H1 (cell line): ENCODE results near the gene FUT6. TPM values are rescaled to one million over a fixed set of nuclear protein-coding genes. Genes with fewer than 3 reads are reported as not detected.

Experiments
- CTCF ChIA-PET: fragments of 300-600 bp; sonication (Branson Sonifier 250); formaldehyde crosslinking; loops from one replicate; lab custom pipeline; 2021; ENCODE audit not compliant: partially characterized antibody; lab: Charles Lee
- POLR2A ChIA-PET: fragments of 300-600 bp; sonication (Branson Sonifier 250); formaldehyde crosslinking; loops from one replicate; lab custom pipeline; 2021; ENCODE audit warnings: inconsistent platforms; ENCODE audit not compliant: partially characterized antibody; lab: Charles Lee
- DNase-seq, 2 experiments: peaks; one replicate each; pipeline versions ENCODE4 v3.0.0 to v3.0.0-alpha.2; 2010 to 2022; ENCODE audit warnings: low spot score in 2 of 2, low read depth in 1 of 2, mixed read lengths in 1 of 2
- FAIRE-seq: peaks from 2 replicates; lab custom pipeline; 2011; peaks lifted over from hg19 to GRCh38; lab: Jason Lieb, UNC
- H2AFZ ChIP-seq: 2 replicates; pipeline ENCODE4 v1.8.1; 2012; ENCODE audit warnings: low read length, inconsistent platforms
- H2AK5ac ChIP-seq: 2 replicates; pipeline ENCODE4 v1.6.1; 2013; ENCODE audit warnings: low read depth, low read length
- H2BK120ac ChIP-seq: replicated peaks from 2 replicates; pipeline ENCODE3; 2013; ENCODE audit warnings: low read depth, low read length, inconsistent platforms
- H2BK12ac ChIP-seq: 2 replicates; pipeline ENCODE4 v1.6.1; 2013; ENCODE audit warnings: low read depth, low read length
- H2BK15ac ChIP-seq: 2 replicates; pipeline ENCODE4 v1.6.1; 2013; ENCODE audit warnings: low read length
- H2BK20ac ChIP-seq: 2 replicates; pipeline ENCODE4 v1.6.1; 2013; ENCODE audit warnings: low read length
- H2BK5ac ChIP-seq: 2 replicates; pipeline ENCODE4 v1.6.1; 2013; ENCODE audit warnings: low read depth, low read length
- H3K14ac ChIP-seq: 2 replicates; pipeline ENCODE4 v1.6.1; 2013; ENCODE audit warnings: inconsistent platforms; ENCODE audit not compliant: insufficient read length
- H3K18ac ChIP-seq: 2 replicates; pipeline ENCODE4 v1.6.1; 2013; ENCODE audit warnings: low read length; ENCODE audit errors: extremely low read depth
- H3K23ac ChIP-seq: 2 replicates; pipeline ENCODE4 v1.6.1; 2013; ENCODE audit warnings: inconsistent platforms; ENCODE audit not compliant: insufficient read length
- H3K23me2 ChIP-seq: 2 replicates; pipeline ENCODE4 v1.6.1; 2013; ENCODE audit warnings: low read depth, low read length
- H3K27ac ChIP-seq: 2 replicates; pipeline ENCODE4 v1.6.1; 2011; ENCODE audit warnings: low read depth, low read length, inconsistent platforms
- H3K27me3 ChIP-seq, 4 experiments: replicated peaks in 1 of 4; 1 replicate in 1 of 4; 2 replicates in 3 of 4; pipeline versions ENCODE4 v1.6.1 to v1.8.1; 2011 to 2013; ENCODE audit warnings: low read length in 3 of 4, mild to moderate bottlenecking in 3 of 4, inconsistent platforms in 2 of 4, mixed read lengths in 2 of 4, moderate library complexity in 1 of 4; ENCODE audit not compliant: control insufficient read depth in 3 of 4, insufficient read depth in 3 of 4; ENCODE audit errors: extremely low read depth in 1 of 4
- H3K36me3 ChIP-seq, 4 experiments: 2 replicates each; pipeline versions ENCODE4 v1.6.1 to v1.8.1; 2011 to 2013; ENCODE audit warnings: mild to moderate bottlenecking in 4 of 4, low read length in 3 of 4, moderate library complexity in 2 of 4, control low read depth in 1 of 4, inconsistent platforms in 1 of 4; ENCODE audit not compliant: insufficient read depth in 4 of 4, control insufficient read depth in 2 of 4
- H3K4ac ChIP-seq: replicated peaks from 2 replicates; pipeline ENCODE3; 2013; ENCODE audit warnings: low read length, low read depth, mixed read lengths, inconsistent platforms; ENCODE audit not compliant: insufficient read length
- H3K4me1 ChIP-seq, 4 experiments: replicated peaks in 1 of 4; 1 replicate in 1 of 4; 2 replicates in 3 of 4; pipeline versions ENCODE4 v1.6.1 to v1.8.1; 2011 to 2013; ENCODE audit warnings: low read length in 3 of 4, inconsistent platforms in 2 of 4, mixed read lengths in 1 of 4; ENCODE audit not compliant: insufficient read depth in 4 of 4, control insufficient read depth in 3 of 4
- H3K4me2 ChIP-seq, 2 experiments: 2 replicates each; pipeline versions ENCODE4 v1.6.1 to v1.8.1; 2011 to 2013; ENCODE audit warnings: low read depth in 2 of 2, low read length in 2 of 2, control low read depth in 1 of 2, inconsistent platforms in 1 of 2, mild to moderate bottlenecking in 1 of 2; ENCODE audit not compliant: insufficient read depth in 1 of 2
- H3K4me3 ChIP-seq, 4 experiments: fragments of 200-600, 300-600 bp in 1 of 4; sonication (generic), shearing (Covaris generic), sonication (Bioruptor Twin) in 1 of 4; 2 replicates each; pipeline versions ENCODE4 v1.5.1 to v1.8.1; 2011 to 2016; ENCODE audit warnings: low read length in 4 of 4, low read depth in 3 of 4, control low read depth in 2 of 4, inconsistent platforms in 2 of 4, mild to moderate bottlenecking in 2 of 4, mixed read lengths in 1 of 4, moderate library complexity in 1 of 4; ENCODE audit not compliant: insufficient read depth in 2 of 4; ENCODE audit errors: extremely low read depth in 1 of 4
- H3K56ac ChIP-seq: replicated peaks from 2 replicates; pipeline ENCODE3; 2013; ENCODE audit warnings: low read depth, mild to moderate bottlenecking, mixed read lengths, low read length, inconsistent platforms; ENCODE audit not compliant: insufficient read length
- H3K79me1 ChIP-seq: 2 replicates; pipeline ENCODE4 v1.6.1; 2013; ENCODE audit warnings: low read depth, low read length, control low read depth
- H3K79me2 ChIP-seq, 2 experiments: 2 replicates each; pipeline versions ENCODE4 v1.6.1 to v1.8.1; 2012 to 2013; ENCODE audit warnings: low read length in 2 of 2, mild to moderate bottlenecking in 2 of 2, inconsistent platforms in 1 of 2; ENCODE audit not compliant: insufficient read depth in 2 of 2, control insufficient read depth in 1 of 2
- H3K9ac ChIP-seq, 4 experiments: replicated peaks in 1 of 4; 1 replicate in 1 of 4; 2 replicates in 3 of 4; pipeline versions ENCODE4 v1.6.1 to v1.8.1; 2011 to 2013; ENCODE audit warnings: low read depth in 3 of 4, low read length in 3 of 4, control low read depth in 2 of 4, mild to moderate bottlenecking in 2 of 4, moderate library complexity in 2 of 4, inconsistent platforms in 1 of 4; ENCODE audit errors: extremely low read depth in 1 of 4
- H3K9me3 ChIP-seq, 2 experiments: 2 replicates each; pipeline versions ENCODE4 v1.6.1 to v1.8.1; 2012 to 2013; ENCODE audit warnings: mild to moderate bottlenecking in 2 of 2, moderate library complexity in 2 of 2, control low read depth in 1 of 2, inconsistent platforms in 1 of 2, low read depth in 1 of 2, low read length in 1 of 2, mixed read lengths in 1 of 2; ENCODE audit not compliant: insufficient read depth in 2 of 2
- H4K20me1 ChIP-seq, 2 experiments: replicated peaks in 1 of 2; 2 replicates each; pipeline versions ENCODE3 to v1.8.1; 2011 to 2013; ENCODE audit warnings: inconsistent platforms in 2 of 2, low read length in 2 of 2, mild to moderate bottlenecking in 1 of 2; ENCODE audit not compliant: insufficient read depth in 2 of 2, control insufficient read depth in 1 of 2
- H4K5ac ChIP-seq: 2 replicates; pipeline ENCODE4 v1.6.1; 2013; ENCODE audit warnings: low read length, low read depth, mixed read lengths, inconsistent platforms; ENCODE audit not compliant: insufficient read length
- H4K8ac ChIP-seq: 2 replicates; pipeline ENCODE4 v1.8.0; 2013; ENCODE audit warnings: mild to moderate bottlenecking, moderate library complexity, low read length, inconsistent platforms; ENCODE audit not compliant: insufficient read depth; ENCODE audit errors: extremely low read depth
- H4K91ac ChIP-seq: replicated peaks from 2 replicates; pipeline ENCODE3; 2013; ENCODE audit warnings: low read length, mixed read lengths, inconsistent platforms; ENCODE audit not compliant: insufficient read length
- ASH2L ChIP-seq: fragments of 200-600, 300-600 bp; sonication (generic); IDR thresholded peaks from one replicate; pipeline ENCODE4 v1.7.1; 2017; ENCODE audit warnings: low read length
- CREB1 ChIP-seq: IDR thresholded peaks from 2 replicates; pipeline ENCODE4 v1.6.1; 2012; ENCODE audit warnings: inconsistent platforms
- GABPA ChIP-seq: IDR thresholded peaks from 2 replicates; pipeline ENCODE4 v1.6.1; 2011; ENCODE audit warnings: mild to moderate bottlenecking, low read length, moderate library complexity, borderline replicate concordance; ENCODE audit not compliant: insufficient read depth
- JUN ChIP-seq: IDR thresholded peaks from 2 replicates; pipeline ENCODE4 v1.6.1; 2011; ENCODE audit warnings: low read depth, mild to moderate bottlenecking, improper control_type of control experiment, low read length
- JUND ChIP-seq: IDR thresholded peaks from 2 replicates; pipeline ENCODE4 v1.6.1; 2011; ENCODE audit warnings: mild to moderate bottlenecking, improper control_type of control experiment, low read length
- MAX ChIP-seq: IDR thresholded peaks from 2 replicates; pipeline ENCODE4 v1.6.1; 2012; ENCODE audit warnings: inconsistent platforms
- RNF2 ChIP-seq: fragments of 200-900, 300-1000 bp; sonication (generic); IDR thresholded peaks from 2 replicates; pipeline ENCODE4 v1.7.1; 2016; ENCODE audit warnings: borderline replicate concordance, low read depth, mild to moderate bottlenecking, antibody characterized with exemption, low read length; ENCODE audit not compliant: poor library complexity, severe bottlenecking; ENCODE audit errors: missing control alignments
- SIRT6 ChIP-seq: IDR thresholded peaks from one replicate; pipeline ENCODE4 v1.7.1; 2012; ENCODE audit warnings: low read length, inconsistent platforms
- SIX5 ChIP-seq: IDR thresholded peaks from 2 replicates; pipeline ENCODE4 v1.6.1; 2011; ENCODE audit warnings: mild to moderate bottlenecking, low read depth, low read length
- SP4 ChIP-seq: IDR thresholded peaks from 2 replicates; pipeline ENCODE4 v1.6.1; 2012; ENCODE audit warnings: low read length, inconsistent platforms
- SUZ12 ChIP-seq: fragments of 200-600 bp; sonication (generic); IDR thresholded peaks from 2 replicates; pipeline ENCODE4 v1.6.1; 2012; ENCODE audit warnings: mild to moderate bottlenecking, inconsistent platforms, low read length, moderate library complexity, mixed read lengths
- WGBS, 2 experiments: shearing (Covaris generic) in 1 of 2; methylation state at CpG; one replicate each; pipeline versions ENCODE4 v1.1.6 to v1.1.7; 2013 to 2015; ENCODE audit warnings: low lambda C conversion rate in 2 of 2, mixed read lengths in 2 of 2, inconsistent platforms in 1 of 2, low coverage in 1 of 2, missing lambda C conversion rate in 1 of 2; ENCODE audit not compliant: insufficient replicate concordance in 2 of 2, insufficient coverage in 1 of 2, insufficient read length in 1 of 2; ENCODE audit errors: extremely low coverage in 1 of 2, missing lambda C conversion rate in 1 of 2; 5-methylcytosine and 5-hydroxymethylcytosine counted together
- polyA plus RNA-seq, 7 experiments: library from polyadenylated mRNA; depleted of rRNA in 3 of 7; stranded (reverse) in 5 of 7; unstranded in 2 of 7; fragments of >200 nt in 5 of 7; fragments of 200-250 nt in 2 of 7; gene quantifications; 1 replicate in 5 of 7; 2 replicates in 1 of 7; 4 replicates in 1 of 7; pipeline versions ENCODE4 v1.2.1 to v1.2.3, GENCODE V29; 2011 to 2013; ENCODE audit warnings: missing spikeins in 2 of 7, mixed read lengths in 2 of 7
- total RNA-seq: library from RNA; stranded (reverse); fragmentation: NEBNext Ultra II Directional; extraction: Animal tissue kit (Norgen Biotek cat#: 25700); gene quantifications from 2 replicates; pipeline ENCODE4 v1.2.1, GENCODE V29; 2021

The FUT6 gene
- total and polyA plus RNA-seq, 2 of the 8 experiments (the other 6 are each of a cell fraction or from before 2014, with no cell fraction given) = not detected

GRCh38 chr19:5800361-5801270, 38.9 kb downstream of the FUT6 start:
- no peak overlapping the region for H4K8ac ChIP-seq
- TF ChIP-seq GABPA = no peak
- TF ChIP-seq ASH2L = no peak
- no peak for TF ChIP-seq JUND
- no peak for TF ChIP-seq SIX5
- no peak for TF ChIP-seq SIRT6
- TF ChIP-seq SP4 = no peak
- TF ChIP-seq RNF2 = no peak
- TF ChIP-seq MAX = no peak
- TF ChIP-seq CREB1 = no peak
- TF ChIP-seq SUZ12 = no peak
- TF ChIP-seq JUN = no peak
- H2AFZ ChIP-seq = no peak overlapping the region
- POLR2A ChIA-PET = interaction anchor here (1.0 to 3.0 kb wide), 5 partner anchors 9 to 109 kb away, joined by 3 to 12 read pairs (median 5); partner anchors contain the start of gene DUS3L
- DNase-seq = no peak
- no peak overlapping the region; the same call in 1 of the 2 replicates for H3K18ac ChIP-seq
- no peak overlapping the region for H2BK120ac ChIP-seq
- no peak overlapping the region for H3K56ac ChIP-seq
- H3K23ac ChIP-seq = no peak overlapping the region
- 88% methylated on average over 15 of the region's 17 CpGs; no CpG with 5 or more reads in 1 of the 2 experiments for WGBS, 2 experiments
- H2BK15ac ChIP-seq = no peak overlapping the region
- no peak overlapping the region for H2BK12ac ChIP-seq
- H3K4me1 ChIP-seq = peaks cover 0 to 13% (median 7%) of the 10 kb centered on the region in 4 experiments; a peak in 5 of 7 replicates
- peaks cover 2 to 16% (median 8%) of the 10 kb centered on the region in 4 experiments; a peak in 6 of 7 replicates for H3K27me3 ChIP-seq
- no peak overlapping the region for H2BK5ac ChIP-seq
- no peak overlapping the region for H4K5ac ChIP-seq
- H3K23me2 ChIP-seq = peaks cover 6% of the 10 kb centered on the region
- peaks cover 0 to 3% of the 10 kb centered on the region in 2 experiments for H4K20me1 ChIP-seq
- no peak overlapping the region for H3K9ac ChIP-seq
- H3K79me1 ChIP-seq = no peaks in the 10 kb centered on the region
- H2AK5ac ChIP-seq = no peak overlapping the region
- no peaks in the 10 kb centered on the region for H3K36me3 ChIP-seq
- H3K4me3 ChIP-seq = no peak overlapping the region
- H3K4ac ChIP-seq = no peak overlapping the region
- FAIRE-seq = no peak
- no peaks in the 10 kb centered on the region for H3K79me2 ChIP-seq
- H3K27ac ChIP-seq = no peak overlapping the region
- H2BK20ac ChIP-seq = no peak overlapping the region
- no peak overlapping the region for H4K91ac ChIP-seq
- H3K4me2 ChIP-seq = no peak overlapping the region
- H3K9me3 ChIP-seq = no peaks in the 10 kb centered on the region
- CTCF ChIA-PET = interaction anchor here (0.9 to 1.6 kb wide), 3 partner anchors 90 to 218 kb away, joined by 3 to 6 read pairs (median 5); partner anchors contain the start of gene RPL36
- H3K14ac ChIP-seq = no peak overlapping the region
